HepG2 (cell line): ENCODE results near the gene SUPT20HL2. TPM values are rescaled to one million over a fixed set of nuclear protein-coding genes. Genes with fewer than 3 reads are reported as not detected.

Source experiments
- SRSF1 ChIP-seq: fragments of 200-400 bp; formaldehyde crosslinking; optimal IDR thresholded peaks from 2 replicates; pipeline ENCODE3; 2017; ENCODE audit warnings: mild to moderate bottlenecking, low read depth, low read length, moderate library complexity
- ZNF747 ChIP-seq: sonication (generic); formaldehyde crosslinking; IDR thresholded peaks from 2 replicates; pipeline ENCODE4 v1.8.1; 2023; ENCODE audit warnings: missing genetic modification reagents, mild to moderate bottlenecking, borderline replicate concordance
- polyA plus RNA-seq, 8 experiments: library from polyadenylated mRNA; depleted of rRNA in 3 of 8; stranded (reverse) in 7 of 8; unstranded in 1 of 8; fragments of >200 nt; fragmentation: Illumina TruSeq in 4 of 8; extraction: Trizol in 4 of 8; gene quantifications; 2 replicates each; pipeline versions ENCODE4 v1.2.1 to v1.2.3, GENCODE V29; 2011 to 2016; ENCODE audit warnings: low read depth in 4 of 8, missing spikeins in 1 of 8, mixed read lengths in 1 of 8; ENCODE audit not compliant: insufficient read depth in 1 of 8
- total RNA-seq, 5 experiments: library from RNA; depleted of rRNA; stranded (reverse); fragments of >200 nt; fragmentation: Illumina TruSeq; extraction: Trizol; gene quantifications; 2 replicates each; pipeline ENCODE4 v1.2.3, GENCODE V29; 2016; ENCODE audit warnings: low read depth in 1 of 5
- TF ChIP-seq, protein P1 (sequence below): sonication (generic); formaldehyde crosslinking; IDR thresholded peaks from 2 replicates; pipeline ENCODE4 v1.9.0; 2021; ENCODE audit warnings: mild to moderate bottlenecking, missing genetic modification reagents
- TF ChIP-seq, protein P2 (sequence below): sonication (generic); formaldehyde crosslinking; IDR thresholded peaks from 2 replicates; pipeline ENCODE4 v1.8.1; 2022; ENCODE audit warnings: low read depth, mild to moderate bottlenecking, missing genetic modification reagents

SUPT20HL2 gene
- total and polyA plus RNA-seq, 2 of the 13 experiments (the other 11 are each of a cell fraction or from before 2014, with no cell fraction given): not detected

DNA sequence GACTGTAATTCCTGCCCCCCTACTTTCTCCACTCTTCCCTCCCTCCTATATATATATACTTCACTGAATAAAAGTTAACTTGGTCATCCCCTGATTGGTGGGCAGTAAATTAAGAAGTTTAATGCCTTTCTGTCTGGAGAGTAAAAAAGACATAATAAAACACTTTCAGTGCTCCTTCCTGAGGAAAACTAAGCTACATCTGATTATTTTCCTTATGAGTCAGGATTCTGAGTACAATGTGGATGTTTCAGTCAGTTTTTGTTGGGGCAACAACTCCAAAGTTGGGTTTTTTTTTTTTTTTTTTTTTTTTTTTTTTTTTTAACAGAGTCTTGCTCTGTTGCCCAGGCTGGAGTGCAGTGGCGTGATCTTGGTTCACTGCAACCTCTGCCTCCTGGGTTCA lies 22.0 kb upstream of the SUPT20HL2 start (continued):
- TF ChIP-seq, protein P1, sequence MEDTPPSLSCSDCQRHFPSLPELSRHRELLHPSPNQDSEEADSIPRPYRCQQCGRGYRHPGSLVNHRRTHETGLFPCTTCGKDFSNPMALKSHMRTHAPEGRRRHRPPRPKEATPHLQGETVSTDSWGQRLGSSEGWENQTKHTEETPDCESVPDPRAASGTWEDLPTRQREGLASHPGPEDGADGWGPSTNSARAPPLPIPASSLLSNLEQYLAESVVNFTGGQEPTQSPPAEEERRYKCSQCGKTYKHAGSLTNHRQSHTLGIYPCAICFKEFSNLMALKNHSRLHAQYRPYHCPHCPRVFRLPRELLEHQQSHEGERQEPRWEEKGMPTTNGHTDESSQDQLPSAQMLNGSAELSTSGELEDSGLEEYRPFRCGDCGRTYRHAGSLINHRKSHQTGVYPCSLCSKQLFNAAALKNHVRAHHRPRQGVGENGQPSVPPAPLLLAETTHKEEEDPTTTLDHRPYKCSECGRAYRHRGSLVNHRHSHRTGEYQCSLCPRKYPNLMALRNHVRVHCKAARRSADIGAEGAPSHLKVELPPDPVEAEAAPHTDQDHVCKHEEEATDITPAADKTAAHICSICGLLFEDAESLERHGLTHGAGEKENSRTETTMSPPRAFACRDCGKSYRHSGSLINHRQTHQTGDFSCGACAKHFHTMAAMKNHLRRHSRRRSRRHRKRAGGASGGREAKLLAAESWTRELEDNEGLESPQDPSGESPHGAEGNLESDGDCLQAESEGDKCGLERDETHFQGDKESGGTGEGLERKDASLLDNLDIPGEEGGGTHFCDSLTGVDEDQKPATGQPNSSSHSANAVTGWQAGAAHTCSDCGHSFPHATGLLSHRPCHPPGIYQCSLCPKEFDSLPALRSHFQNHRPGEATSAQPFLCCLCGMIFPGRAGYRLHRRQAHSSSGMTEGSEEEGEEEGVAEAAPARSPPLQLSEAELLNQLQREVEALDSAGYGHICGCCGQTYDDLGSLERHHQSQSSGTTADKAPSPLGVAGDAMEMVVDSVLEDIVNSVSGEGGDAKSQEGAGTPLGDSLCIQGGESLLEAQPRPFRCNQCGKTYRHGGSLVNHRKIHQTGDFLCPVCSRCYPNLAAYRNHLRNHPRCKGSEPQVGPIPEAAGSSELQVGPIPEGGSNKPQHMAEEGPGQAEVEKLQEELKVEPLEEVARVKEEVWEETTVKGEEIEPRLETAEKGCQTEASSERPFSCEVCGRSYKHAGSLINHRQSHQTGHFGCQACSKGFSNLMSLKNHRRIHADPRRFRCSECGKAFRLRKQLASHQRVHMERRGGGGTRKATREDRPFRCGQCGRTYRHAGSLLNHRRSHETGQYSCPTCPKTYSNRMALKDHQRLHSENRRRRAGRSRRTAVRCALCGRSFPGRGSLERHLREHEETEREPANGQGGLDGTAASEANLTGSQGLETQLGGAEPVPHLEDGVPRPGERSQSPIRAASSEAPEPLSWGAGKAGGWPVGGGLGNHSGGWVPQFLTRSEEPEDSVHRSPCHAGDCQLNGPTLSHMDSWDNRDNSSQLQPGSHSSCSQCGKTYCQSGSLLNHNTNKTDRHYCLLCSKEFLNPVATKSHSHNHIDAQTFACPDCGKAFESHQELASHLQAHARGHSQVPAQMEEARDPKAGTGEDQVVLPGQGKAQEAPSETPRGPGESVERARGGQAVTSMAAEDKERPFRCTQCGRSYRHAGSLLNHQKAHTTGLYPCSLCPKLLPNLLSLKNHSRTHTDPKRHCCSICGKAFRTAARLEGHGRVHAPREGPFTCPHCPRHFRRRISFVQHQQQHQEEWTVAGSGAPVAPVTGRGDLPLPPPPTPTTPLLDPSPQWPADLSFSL: no peak
- TF ChIP-seq, protein P2, sequence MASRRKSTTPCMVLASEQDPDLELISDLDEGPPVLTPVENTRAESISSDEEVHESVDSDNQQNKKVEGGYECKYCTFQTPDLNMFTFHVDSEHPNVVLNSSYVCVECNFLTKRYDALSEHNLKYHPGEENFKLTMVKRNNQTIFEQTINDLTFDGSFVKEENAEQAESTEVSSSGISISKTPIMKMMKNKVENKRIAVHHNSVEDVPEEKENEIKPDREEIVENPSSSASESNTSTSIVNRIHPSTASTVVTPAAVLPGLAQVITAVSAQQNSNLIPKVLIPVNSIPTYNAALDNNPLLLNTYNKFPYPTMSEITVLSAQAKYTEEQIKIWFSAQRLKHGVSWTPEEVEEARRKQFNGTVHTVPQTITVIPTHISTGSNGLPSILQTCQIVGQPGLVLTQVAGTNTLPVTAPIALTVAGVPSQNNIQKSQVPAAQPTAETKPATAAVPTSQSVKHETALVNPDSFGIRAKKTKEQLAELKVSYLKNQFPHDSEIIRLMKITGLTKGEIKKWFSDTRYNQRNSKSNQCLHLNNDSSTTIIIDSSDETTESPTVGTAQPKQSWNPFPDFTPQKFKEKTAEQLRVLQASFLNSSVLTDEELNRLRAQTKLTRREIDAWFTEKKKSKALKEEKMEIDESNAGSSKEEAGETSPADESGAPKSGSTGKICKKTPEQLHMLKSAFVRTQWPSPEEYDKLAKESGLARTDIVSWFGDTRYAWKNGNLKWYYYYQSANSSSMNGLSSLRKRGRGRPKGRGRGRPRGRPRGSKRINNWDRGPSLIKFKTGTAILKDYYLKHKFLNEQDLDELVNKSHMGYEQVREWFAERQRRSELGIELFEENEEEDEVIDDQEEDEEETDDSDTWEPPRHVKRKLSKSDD: no peak
- TF ChIP-seq ZNF747 (CRISPR knock-in tag) (no peak), SRSF1 (no peak)
